Embryonic facial prominence (tissue), 1 donor: Measurements from ENCODE around the gene GOLGA5.
"Not testable (repeated sequence)": the region's sequence is repeated elsewhere in the genome, so short reads cannot be mapped to it uniquely, and the experiment has no call there.

Experiments used
- DNase-seq: peaks from one replicate; pipeline ENCODE4 v3.0.0-alpha.2; 2016; ENCODE audit errors: extremely low spot score

Gene GOLGA5, protein sequence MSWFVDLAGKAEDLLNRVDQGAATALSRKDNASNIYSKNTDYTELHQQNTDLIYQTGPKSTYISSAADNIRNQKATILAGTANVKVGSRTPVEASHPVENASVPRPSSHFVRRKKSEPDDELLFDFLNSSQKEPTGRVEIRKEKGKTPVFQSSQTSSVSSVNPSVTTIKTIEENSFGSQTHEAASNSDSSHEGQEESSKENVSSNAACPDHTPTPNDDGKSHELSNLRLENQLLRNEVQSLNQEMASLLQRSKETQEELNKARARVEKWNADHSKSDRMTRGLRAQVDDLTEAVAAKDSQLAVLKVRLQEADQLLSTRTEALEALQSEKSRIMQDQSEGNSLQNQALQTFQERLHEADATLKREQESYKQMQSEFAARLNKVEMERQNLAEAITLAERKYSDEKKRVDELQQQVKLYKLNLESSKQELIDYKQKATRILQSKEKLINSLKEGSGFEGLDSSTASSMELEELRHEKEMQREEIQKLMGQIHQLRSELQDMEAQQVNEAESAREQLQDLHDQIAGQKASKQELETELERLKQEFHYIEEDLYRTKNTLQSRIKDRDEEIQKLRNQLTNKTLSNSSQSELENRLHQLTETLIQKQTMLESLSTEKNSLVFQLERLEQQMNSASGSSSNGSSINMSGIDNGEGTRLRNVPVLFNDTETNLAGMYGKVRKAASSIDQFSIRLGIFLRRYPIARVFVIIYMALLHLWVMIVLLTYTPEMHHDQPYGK

DNA sequence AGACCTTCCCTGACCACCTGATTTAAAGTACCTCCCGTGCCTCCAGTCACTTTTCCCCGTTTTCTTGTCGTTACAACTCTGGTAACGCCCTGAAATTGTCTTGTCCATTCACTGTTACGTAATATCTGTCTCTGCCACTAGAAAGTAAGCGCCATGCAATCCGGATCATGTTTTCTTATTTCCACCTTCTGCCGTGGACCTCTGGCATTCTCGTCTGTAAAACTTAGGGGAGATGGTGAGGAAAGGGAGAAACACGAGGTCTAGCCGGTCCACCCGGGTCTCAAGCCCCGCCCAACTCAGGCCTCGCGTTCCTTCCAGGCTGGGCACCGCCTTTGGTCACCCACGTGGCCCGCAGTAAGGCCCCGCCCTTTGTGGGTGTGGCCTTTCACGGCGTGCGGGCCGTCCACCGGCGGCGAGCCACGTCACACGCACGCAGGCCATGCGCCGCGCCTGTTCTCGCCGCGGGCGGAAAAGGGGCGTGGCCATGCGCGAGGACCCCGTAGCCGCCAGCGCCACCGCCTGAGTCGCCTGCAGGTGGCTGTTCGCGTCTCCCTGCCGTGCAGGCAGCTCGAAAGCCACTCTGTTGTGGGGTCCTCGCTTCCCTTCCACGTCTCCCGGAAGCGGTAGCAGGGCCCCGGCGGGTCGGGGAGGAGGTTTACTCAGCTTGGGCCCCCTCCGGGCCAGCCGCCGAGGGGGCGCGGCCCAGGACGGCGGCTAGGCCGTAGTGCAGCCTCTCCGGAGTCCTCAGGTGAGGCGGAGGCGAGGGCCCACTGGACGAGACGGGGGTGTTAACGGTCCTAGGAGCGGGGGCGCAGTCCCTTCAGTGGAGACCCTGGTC is at the start of gene GOLGA5:
TSS of gene GOLGA5 (plus strand) at position 597 of the 838 bp plus-strand sequence. CDS start 3,133 bp downstream, outside the sequence.
- peak; percentile 94 for DNase-seq

DNA sequence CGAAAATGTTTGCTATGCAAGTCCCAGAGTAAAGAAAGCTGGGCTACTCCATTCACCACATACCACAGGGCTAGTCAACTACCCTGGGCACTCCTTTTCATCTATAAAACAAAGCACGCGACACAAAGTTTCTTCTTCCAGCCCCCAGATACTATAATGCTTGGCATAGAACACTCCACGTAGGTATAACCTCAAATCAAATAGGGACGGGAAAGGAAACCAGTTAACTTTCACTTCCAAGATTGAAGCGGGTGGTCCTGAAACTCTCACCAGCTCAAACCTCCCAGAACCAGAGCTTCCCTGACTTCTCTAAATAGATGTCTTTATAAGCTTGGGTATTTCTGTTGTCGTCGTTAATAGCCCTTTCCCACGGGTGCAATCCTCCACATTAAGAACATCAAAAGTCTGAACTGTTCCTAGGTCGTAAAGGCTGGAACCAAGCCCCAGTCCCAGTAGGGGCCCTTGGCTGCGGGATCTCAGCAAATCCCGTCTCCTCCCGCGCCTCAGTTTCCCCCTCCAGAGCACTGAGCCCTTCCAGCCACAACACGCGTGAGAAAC is 46.3 kb upstream of the GOLGA5 start:
- DNase-seq = no peak

DNA sequence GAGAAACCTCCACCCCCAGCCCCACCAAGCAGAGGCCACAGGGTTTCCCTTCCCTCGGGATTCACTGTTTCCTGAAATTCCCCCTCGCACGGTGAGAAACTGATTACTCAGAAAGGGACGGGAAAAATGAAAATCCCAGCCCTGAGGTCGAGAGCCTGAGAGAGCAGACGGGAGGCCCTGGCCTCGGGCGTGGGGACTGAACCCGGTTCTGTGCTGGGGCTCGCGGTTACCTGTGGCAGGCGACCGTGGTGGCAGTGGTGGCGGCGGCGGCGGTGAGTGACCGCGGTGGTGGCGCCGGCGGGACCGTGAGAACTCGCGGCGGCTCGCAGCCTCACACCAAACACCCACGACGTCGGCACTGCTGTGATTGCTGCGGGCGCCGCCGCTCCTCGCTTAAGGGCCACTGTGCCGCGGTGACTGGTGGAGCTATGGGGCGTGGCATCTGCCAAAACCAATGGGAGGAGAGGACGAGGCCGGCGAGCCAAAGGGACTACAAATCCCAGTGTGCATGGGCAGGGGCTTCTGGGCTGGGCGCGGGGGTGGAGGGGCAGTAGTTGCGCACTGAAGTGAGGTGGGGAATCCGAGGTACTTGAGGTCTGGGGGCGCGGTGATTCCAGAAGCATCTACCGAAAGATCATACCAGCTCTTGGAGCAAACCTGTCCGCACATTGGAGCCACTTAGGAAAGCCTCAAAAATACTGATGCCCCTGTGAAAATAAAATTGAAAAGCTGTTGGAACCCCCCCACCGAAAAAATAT is 45.7 kb upstream of the GOLGA5 start, which contains the start of gene LGMN:
TSS of gene LGMN (minus strand) at position 369 of the 758 bp plus-strand sequence. CDS start 15,841 bp downstream, outside the sequence.
- DNase-seq = peak; percentile 90

DNA sequence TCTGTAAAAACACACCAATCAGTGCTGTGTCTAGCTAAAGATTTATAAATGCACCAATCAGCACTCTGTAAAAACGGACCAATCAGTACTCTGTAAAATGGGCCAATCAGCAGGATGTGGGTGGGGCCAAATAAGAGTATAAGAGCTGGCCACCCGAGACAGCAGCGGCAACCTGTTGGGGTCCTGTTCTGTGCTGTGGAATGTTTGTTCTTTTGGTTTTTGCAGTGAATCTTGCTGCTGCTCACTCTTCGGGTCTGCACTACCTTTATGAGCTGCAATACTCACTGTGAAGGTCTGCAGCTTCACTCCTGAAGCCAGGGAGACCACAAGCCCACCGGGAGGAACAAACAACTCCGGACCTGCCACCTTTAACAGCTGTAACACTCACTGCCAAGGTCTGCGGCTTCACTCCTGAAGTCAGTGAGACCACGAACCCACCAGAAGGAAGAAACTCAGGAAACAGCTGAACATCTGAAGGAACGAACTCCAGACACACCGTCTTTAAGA is 43.8 kb upstream of the GOLGA5 start:
- not testable (repeated sequence) for DNase-seq

DNA sequence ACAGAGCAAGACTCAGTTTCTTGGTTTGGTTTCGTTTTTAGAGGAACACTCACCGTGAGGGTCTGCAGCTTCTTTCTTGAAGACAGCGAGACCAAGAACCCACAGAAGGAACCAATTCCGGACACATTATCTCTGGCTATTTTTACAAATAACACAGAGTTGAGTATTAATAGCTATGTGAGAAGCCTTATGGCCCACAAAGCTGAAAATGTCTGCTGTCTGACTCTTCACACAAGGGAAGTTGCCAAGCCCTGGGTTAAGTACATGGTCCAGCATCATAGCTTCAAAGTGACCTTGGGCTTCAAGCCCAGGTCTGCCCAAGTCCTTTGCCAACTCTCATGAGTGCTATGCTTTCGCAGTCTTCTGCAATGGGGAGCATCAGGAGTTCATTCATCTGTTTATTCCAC is 43.1 kb upstream of the GOLGA5 start:
- no peak for DNase-seq

DNA sequence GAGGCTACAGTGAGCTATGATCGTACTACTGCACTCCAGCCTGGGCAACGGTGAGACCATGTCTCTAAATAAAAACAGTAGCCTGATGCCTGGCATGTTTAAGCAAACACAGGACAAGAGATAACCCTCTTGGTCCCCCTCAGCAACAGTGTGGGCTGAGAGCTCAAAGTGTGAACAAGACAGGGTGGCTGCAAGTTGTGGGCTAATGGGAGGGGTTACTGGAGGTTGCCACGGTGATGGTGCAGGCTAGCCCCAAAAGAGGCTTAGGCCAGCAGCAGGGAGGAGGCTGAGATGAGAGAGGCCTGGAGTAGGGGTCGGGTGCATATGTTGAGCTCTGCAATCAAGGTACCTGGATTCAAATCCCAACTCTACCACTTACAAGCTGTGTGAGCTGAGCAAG is 42.3 kb upstream of the GOLGA5 start:
- DNase-seq = no peak

DNA sequence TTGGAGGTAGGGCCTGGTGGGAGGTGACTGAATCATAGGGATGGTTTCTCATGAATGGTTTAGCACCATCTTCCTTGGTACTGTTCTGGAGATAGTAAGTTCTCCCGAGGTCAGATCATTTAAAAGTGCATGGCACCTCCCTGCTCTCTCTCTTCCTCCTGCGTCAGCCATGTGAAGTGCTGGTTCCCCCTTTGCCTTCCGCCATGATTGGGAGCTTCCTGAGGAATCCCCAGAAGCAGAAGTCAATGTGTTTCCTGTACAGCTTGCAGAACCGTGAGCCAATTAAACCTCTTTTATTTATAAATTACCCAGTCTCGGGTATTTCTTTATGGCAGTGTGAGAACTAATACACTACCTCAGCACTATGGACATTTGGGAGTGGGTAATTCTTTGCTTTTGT is 40.9 kb upstream of the GOLGA5 start:
- DNase-seq = no peak

DNA sequence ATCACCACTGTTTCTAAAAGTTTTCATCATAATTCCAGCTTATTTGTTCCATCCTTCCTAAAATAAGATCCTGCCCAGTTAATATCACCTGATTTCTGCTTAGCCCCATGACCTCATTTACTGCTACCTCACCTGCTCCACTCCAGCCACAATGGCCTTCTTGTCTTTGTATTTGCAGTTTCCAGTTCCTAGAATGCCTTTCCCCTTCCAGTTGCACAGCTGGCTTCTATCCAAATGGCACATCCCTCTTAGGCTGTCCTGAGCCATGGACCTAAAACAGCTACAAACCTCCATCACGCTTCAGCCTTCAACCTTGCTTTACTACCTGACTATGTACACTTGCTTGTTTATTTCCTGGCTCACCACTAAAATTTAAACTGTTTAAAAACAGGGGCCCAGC is 39.1 kb upstream of the GOLGA5 start:
- DNase-seq = no peak

DNA sequence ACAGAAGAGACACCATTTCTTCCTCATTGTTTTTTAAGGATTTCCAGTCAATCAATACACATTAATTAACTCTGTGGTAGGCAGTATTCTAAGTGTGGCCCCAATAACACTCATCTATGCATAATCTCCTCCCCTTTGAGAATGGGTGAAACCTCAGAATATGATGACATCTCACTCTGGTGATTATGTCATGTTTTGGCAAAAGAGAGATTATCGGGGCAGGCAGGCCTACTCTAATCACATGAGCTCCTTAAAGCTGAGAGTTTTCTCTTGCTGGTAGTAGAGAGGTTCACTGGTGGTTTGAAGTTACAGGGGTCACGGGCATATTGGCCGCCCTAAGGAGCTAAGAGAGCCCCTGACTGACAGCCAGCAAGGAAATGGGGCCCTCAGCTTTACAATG is 38.6 kb upstream of the GOLGA5 start:
- no peak for DNase-seq

DNA sequence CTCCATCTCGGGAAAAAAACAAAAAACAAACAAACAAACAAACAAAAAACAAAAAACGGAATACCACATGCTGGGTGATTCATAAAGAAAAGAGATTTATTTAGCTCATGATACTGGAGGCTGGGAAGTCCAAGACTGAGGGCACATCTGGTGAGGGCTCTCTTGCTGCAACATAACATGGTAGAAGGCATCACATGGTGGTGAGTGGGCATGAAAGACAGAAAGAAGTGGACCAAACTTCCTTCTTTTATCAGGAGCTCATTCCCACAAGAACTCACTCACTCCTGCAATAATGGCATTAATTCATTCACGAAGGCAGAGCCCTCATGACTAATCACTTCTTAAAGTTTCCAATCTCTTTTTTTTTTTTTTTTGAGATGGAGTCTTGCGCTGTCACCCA is 37.7 kb upstream of the GOLGA5 start:
- no peak for DNase-seq

DNA sequence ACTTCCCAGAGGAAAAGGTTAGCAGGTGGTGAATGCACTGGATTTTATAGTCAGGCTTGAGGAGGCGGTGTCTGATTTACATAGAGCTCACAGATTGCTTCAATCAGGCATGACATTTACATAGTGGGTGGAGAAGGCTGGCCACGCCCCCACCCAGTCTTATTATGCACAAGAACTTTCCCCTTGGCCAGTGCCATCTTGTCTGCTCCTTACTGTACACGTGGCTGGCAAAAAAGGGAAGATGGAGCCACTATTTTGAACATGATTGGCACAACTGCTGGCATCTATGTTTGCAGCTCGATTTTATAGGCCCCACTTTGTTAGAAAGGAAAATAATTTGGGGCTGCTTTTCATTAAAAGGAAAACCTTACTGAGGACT is 34.8 kb upstream of the GOLGA5 start:
- DNase-seq = no peak

DNA sequence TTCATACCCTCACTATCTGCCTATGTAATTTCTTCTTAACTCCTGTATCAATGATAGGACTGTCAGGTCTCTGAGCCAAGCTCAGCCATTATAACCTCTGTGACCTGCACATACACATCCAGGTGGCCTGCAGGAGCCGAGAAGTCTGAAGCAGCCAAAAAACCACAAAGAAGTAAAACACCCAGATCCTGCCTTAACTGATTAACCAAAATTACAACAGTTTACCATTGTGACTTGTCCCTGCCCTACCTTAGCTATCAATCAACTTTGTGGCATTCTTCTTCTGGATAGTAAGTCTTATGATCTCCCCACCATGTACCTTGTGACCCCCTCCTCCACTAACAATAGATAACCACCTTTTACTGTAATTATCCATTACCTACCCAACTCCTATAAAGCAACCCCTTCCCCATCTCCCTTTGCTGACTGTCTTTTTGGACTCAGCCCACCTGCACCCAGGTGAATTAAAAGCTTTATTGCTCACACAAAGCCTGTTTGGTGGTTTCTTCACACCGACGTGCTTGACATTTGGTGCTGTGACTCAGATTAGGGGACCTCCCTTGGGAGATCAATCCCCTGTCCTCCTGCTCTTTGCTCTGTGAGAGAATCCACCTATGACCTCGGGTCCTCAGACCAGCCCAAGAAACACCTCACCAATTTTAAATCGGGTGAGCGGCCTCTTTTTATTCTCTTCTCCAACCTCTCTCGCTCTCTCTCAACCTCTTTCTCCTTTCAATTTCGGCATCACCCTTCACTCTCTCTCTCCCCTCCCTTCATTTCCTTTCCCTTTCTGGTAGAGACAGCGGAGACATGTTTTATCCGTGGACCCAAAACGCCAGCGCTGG is 34.2 kb upstream of the GOLGA5 start:
- no peak for DNase-seq

DNA sequence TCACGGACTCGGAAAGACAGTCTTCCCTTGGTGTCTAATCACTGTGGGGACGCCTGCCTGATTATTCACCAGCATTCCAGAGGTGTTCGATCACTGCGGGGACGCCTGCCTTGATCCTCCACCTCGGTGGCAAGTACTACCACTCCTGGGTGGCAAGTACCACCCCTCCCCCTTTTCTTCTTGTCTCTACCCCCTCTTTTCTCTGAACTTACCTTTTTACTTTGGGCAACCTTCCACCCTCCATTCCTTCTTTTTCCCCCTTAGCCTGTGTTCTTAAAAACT is 33.6 kb upstream of the GOLGA5 start:
- no peak for DNase-seq

DNA sequence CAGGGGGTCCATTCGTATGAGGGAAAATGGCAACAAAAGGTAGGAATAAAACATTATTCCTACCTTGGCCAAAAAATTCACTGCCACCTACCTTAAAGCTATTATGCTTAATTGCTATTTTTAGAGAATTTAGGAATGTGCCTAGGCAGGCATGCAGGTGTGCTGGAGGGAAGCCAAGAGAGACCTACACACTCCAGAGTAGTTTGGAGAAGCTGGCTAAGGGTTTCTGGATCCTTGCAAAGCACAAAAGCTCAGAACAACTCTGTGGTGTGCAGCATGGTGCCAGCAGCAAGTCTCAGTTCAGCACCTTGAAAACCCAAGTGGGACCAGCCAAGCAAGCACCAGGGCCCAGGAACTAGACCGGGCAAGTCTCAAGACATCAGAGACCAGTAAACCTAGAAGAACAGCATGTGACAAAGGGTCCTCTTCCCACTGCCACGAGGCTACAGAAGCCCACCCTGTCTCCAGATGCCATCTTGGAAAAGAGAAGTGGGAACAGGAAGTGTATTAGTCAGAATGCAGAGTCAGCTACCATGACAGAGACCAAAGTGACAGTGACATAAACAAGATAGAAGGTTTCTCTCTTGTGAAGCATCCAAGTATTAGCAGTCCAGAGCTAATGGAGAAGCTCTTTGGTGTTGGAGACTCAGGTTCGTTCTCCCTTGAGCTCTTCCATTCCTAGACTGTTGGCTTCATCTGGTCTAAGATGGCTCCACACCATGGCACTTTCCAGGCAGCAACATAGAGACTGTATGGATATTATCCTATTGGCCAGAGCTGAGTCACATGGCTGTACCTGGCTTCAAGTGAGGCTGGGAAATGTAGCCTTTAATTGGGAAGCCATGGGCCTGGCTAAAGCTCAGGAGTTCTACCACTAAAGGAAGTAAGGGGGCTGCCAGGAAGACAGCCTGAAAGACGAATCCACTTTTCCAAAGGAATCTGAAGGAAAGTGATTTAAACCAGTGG is 30.2 kb upstream of the GOLGA5 start:
- not testable (repeated sequence) for DNase-seq

DNA sequence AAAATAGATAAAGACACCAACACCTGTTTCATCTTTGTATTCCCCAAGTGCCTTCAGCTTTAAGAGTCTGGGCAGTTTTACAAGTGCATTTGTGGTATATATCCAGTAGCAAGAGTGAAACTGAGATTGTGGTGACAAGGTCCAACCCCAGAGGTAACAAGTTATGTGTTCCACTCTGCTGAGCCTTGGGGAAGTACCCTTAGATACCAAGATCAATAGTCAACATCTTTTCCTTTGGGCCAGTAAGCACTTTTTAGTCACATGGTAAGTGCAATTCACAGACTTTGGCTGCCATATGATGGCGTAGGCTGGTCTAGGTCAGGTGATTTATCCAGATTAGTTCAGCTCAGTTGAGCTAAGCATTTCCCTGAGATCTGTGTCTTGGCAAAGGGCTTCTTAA is 25.9 kb upstream of the GOLGA5 start:
- DNase-seq = not testable (repeated sequence)

DNA sequence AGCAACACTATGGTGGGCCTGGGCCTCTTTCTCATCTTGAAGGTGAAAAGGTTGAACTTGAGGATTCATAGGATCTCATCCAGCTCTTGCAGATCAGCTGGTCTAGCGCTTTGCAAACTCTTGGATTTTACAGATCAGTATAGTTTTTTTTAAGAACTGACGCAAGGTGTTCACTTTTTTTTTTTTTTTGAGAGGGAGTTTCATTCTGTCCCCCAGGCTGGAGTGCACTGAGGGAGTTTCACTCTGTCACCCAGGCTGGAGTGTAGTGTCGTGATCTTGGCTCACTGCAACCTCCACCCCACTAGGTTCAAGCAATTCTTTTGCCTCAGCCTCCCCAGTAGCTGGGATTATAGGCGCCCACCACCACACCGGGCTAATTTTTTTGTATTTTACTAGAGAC is 25.3 kb upstream of the GOLGA5 start:
- no peak for DNase-seq

DNA sequence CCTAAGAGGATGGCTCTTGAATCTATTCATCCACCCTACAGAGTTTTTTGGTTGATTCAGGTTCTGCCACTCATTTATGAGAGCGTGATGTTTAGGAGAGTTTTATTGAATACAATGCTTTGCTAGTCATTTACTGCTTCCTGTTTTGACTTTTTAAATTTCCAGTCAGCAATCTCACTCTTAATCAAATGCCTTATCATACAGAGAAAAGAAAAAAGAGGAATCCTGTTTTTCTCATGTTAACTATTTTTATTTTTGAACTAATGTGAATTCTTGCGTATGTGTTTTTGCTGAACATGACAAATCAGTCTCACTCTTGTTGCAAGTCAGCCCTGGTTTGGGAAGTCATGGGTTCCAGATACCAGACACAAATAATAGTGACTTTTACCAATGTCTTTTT is 23.6 kb upstream of the GOLGA5 start:
- DNase-seq = no peak

DNA sequence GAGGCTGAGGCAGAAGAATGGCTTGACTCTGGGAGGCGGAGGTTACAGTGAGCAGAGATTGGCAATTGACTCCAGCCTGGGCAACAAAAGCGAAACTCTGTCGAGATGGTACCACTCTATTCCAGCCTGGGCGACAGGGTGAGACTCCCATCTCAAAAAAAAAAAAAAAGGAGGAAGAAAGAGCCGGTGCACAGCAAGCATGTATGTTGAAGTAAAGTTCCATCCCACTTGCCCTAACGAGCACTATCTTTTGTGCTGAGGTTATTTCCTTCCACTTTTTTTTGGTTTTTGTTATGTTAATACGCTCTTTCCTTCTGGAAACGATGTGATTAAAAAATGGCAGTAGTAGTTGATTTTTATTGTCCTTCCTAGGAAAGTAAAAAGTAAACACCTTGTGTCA is 19.5 kb upstream of the GOLGA5 start:
- DNase-seq = no peak

DNA sequence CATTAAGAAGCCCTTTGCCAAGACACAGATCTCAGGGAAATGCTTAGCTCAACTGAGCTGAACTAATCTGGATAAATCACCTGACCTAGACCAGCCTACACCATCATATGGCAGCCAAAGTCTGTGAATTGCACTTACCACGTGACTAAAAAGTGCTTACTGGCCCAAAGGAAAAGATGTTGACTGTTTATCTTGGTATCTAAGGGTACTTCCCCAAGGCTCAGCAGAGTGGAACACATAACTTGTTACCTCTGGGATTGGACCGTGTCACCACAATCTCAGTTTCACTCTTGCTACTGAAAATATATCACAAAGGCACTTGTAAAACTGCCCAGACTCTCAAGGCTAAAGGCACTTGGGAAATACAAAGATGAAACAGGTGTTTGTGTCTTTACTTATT is 18.8 kb upstream of the GOLGA5 start:
- DNase-seq = not testable (repeated sequence)
